Kidney epithelial cell (primary cell): Measurements from ENCODE around the gene COL4A1. TPM values are rescaled to one million over a fixed set of nuclear protein-coding genes. Genes with fewer than 3 reads are reported as not detected.

Source experiments
- DNase-seq: peaks from one replicate; pipeline ENCODE4 v3.0.0-alpha.2; 2010; ENCODE audit warnings: low read depth
- H3K27me3 ChIP-seq: 2 replicates; pipeline ENCODE4 v1.6.0; 2011; ENCODE audit warnings: low read length; ENCODE audit not compliant: control insufficient read depth, insufficient read depth
- H3K36me3 ChIP-seq: 2 replicates; pipeline ENCODE4 v1.5.1; 2011; ENCODE audit warnings: low read length; ENCODE audit not compliant: control insufficient read depth, insufficient read depth
- H3K4me3 ChIP-seq: 2 replicates; pipeline ENCODE4 v1.5.1; 2011; ENCODE audit warnings: low read depth, mild to moderate bottlenecking, control low read depth, low read length
- CTCF ChIP-seq: IDR thresholded peaks from 2 replicates; pipeline ENCODE4 v1.5.1; 2011; ENCODE audit warnings: mild to moderate bottlenecking, moderate library complexity, low read length, control low read depth, inconsistent platforms; ENCODE audit not compliant: insufficient read depth, poor library complexity, severe bottlenecking
- total RNA-seq: library from RNA; depleted of rRNA; stranded (reverse); fragments of >200 nt; gene quantifications from 2 replicates; pipeline ENCODE4 v1.2.3, GENCODE V29; 2015

Gene COL4A1
- total RNA-seq, 1 donor from 2014 or later: 1,018 TPM

- H3K4me3 ChIP-seq: no peak overlapping the region
- H3K36me3 ChIP-seq: no peaks in the 10 kb centered on the region
Measured at GRCh38 chr13:110280985-110281688, 25.8 kb downstream of the COL4A1 start.

GRCh38 chr13:110280231-110280813 lies 26.6 kb downstream of the COL4A1 start:
- TF ChIP-seq CTCF: no peak
- Histone ChIP-seq H3K4me3 (no peak overlapping the region), H3K36me3 (no peaks in the 10 kb centered on the region), H3K27me3 (no peaks in the 10 kb centered on the region)
- no peak for DNase-seq

More at GRCh38 chr13:110280985-110281688, 25.8 kb downstream of the COL4A1 start:
- TF ChIP-seq CTCF: no peak
- no peaks in the 10 kb centered on the region for H3K27me3 ChIP-seq
- no peak for DNase-seq

- TF ChIP-seq CTCF: no peak
- H3K36me3 ChIP-seq: no peaks in the 10 kb centered on the region
- no peaks in the 10 kb centered on the region for H3K27me3 ChIP-seq
- DNase-seq: no peak
- no peak overlapping the region for H3K4me3 ChIP-seq
Measured at GRCh38 chr13:110279684-110280083, 27.3 kb downstream of the COL4A1 start.

- Histone ChIP-seq H3K4me3 (no peak overlapping the region), H3K27me3 (no peaks in the 10 kb centered on the region), H3K36me3 (no peaks in the 10 kb centered on the region)
- TF ChIP-seq CTCF: no peak
- no peak for DNase-seq
Measured at GRCh38 chr13:110278859-110279258, 28.1 kb downstream of the COL4A1 start.

- TF ChIP-seq CTCF: no peak
- no peak for DNase-seq
- no peak overlapping the region for H3K4me3 ChIP-seq
- H3K36me3 ChIP-seq: peaks cover 2% of the 10 kb centered on the region
- H3K27me3 ChIP-seq: no peaks in the 10 kb centered on the region
Measured at GRCh38 chr13:110277357-110277975, 29.5 kb downstream of the COL4A1 start.
